Fibroblast of mammary gland (primary cell): ENCODE data around the gene DAAM1.

Source experiments
- DNase-seq: peaks from one replicate; pipeline ENCODE4 v3.0.0-alpha.2; 2010; ENCODE audit warnings: low read depth
- H3K4me3 ChIP-seq: 2 replicates; pipeline ENCODE4 v1.5.1; 2011; ENCODE audit warnings: low read depth, mild to moderate bottlenecking, low read length, moderate library complexity; ENCODE audit not compliant: control insufficient read depth
- TF ChIP-seq, protein P1 (sequence below): conservative IDR thresholded peaks from 2 replicates; pipeline ENCODE4 v1.5.1; 2011; ENCODE audit warnings: low read depth, low read length, inconsistent platforms; ENCODE audit not compliant: control insufficient read depth, insufficient read depth

DAAM1 gene

DNA sequence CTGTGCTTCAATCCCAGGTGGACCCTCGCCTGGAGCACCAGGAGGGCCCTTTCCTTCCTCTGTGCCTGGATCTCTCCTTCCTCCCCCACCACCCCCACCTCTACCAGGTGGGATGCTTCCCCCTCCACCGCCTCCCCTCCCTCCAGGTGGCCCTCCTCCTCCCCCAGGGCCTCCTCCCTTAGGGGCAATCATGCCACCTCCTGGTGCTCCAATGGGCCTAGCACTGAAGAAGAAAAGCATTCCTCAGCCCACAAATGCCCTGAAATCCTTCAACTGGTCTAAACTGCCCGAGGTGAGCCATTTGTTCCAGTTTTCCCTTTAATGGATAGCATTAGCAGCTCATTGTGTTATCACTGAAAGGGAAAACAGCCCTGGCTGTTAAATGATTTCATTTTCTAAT is 142.8 kb downstream of the DAAM1 start:
- H3K4me3 ChIP-seq = no peak overlapping the region
- TF ChIP-seq, protein P1, sequence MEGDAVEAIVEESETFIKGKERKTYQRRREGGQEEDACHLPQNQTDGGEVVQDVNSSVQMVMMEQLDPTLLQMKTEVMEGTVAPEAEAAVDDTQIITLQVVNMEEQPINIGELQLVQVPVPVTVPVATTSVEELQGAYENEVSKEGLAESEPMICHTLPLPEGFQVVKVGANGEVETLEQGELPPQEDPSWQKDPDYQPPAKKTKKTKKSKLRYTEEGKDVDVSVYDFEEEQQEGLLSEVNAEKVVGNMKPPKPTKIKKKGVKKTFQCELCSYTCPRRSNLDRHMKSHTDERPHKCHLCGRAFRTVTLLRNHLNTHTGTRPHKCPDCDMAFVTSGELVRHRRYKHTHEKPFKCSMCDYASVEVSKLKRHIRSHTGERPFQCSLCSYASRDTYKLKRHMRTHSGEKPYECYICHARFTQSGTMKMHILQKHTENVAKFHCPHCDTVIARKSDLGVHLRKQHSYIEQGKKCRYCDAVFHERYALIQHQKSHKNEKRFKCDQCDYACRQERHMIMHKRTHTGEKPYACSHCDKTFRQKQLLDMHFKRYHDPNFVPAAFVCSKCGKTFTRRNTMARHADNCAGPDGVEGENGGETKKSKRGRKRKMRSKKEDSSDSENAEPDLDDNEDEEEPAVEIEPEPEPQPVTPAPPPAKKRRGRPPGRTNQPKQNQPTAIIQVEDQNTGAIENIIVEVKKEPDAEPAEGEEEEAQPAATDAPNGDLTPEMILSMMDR = no peak

DNA sequence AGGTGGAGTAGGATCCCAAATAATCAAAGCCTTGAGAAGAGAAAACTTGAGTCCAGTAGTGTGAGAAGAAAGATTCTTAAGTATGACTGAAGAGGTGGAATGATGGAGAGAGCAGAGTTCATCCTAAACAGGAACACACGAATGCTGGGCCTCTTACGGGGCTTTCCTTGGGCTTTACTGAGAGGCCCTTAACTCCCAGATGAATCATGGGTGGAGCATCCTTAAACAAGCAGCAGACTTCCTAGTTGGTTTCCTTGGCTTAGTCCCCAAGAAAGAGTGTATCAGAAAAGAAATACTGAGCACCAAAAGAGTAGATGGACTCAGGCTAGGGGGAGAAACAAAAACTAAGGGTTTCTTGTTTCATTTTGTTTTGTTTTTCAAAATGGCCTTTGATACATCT is 144.3 kb downstream of the DAAM1 start:
- TF ChIP-seq, protein P1 = no peak
- DNase-seq = peak; percentile 89
- H3K4me3 ChIP-seq = no peak overlapping the region

More for the DNA sequence above, 142.8 kb downstream of the DAAM1 start:
- DNase-seq = no peak

DNA sequence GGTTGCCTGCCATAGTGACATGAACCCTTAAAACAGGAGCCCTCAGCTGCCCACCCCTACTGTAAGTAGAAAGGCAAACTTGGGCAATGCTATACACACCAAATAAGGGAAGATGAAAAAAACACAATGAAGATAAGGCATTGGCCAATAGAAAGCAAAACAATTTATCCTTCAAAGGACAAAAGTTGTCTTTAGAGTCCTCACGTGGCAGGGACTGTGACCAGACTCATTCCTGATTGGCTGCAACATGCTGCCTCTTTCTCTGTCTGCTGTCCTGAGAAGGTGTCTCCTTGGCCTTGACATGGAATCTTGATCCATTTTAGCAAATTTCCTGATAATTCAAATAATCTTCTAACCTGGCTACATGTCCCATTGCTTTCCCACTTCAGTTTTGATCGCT is 144.8 kb downstream of the DAAM1 start:
- H3K4me3 ChIP-seq = no peak overlapping the region
- DNase-seq = no peak
- TF ChIP-seq, protein P1 = no peak

DNA sequence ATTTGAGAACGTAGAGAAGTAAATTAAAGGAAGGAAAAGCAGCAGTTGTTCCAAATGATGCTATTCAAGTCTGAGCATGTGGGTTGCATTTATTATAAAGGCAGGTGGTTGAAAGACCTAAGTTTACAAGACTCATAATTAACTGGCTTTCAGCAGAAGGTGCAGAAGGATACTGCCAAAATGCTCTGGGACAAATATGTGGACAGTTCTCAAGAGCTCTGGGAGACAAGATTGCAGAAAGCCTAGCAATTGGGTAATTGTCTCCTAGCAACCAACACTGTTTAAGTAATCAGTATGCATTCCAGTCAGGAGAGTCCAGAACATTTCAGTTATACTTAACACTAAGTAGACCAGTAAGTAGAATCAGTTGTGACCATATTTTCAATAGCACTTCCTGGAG is 145.2 kb downstream of the DAAM1 start:
- no peak overlapping the region for H3K4me3 ChIP-seq
- TF ChIP-seq, protein P1 = no peak
- peak; percentile 93 for DNase-seq

DNA sequence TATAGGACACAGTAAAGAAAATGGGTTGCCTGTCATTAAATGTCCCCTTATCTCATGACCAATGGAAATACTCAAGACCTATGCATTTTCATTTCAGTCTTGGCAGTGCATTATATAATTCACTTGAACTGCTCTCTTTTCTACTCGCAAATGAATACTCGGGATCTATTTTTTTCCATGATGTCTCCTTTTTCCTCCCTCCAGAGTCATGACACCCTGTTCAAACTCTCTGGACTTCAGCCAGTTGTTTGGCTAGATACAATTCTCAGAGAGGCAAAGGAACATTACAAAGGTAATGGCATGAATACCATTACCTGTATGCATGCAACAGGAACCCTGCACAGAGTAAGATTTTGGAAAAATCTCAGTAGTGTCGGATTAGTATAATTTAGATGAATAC is 145.8 kb downstream of the DAAM1 start:
- no peak for DNase-seq
- H3K4me3 ChIP-seq = no peak overlapping the region
- TF ChIP-seq, protein P1 = no peak

DNA sequence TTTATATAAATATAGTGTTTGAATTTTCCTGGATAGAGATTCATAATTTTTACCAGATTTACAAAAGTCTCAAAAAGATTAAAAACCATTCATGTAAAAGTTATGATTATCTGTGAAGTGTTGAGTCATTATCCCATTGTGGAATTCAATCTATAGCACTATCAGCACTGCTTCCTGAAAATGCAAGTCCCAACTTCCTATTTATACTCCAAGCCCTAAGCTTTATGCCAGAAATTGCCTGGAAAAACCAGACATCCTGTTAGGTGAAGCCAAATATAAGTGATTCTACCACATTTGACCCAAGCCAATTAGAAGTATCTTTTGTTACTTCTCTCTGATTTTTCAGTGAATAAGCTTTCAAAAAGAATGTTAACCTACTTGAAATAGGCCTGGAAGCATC is 147.6 kb downstream of the DAAM1 start:
- DNase-seq = no peak
- no peak overlapping the region for H3K4me3 ChIP-seq

More for the DNA sequence above, 147.6 kb downstream of the DAAM1 start:
- TF ChIP-seq, protein P1 = no peak
